Hepatocyte (in vitro differentiated cells): ENCODE data around the gene FOXB2.

Source experiments
- CTCF ChIP-seq: fragments of 200-600 bp; sonication (generic); IDR thresholded peaks from 2 replicates; pipeline ENCODE4 v1.5.1; 2016; ENCODE audit warnings: antibody characterized with exemption, mild to moderate bottlenecking; ENCODE audit not compliant: poor library complexity
- EZH2 ChIP-seq: fragments of 200-600 bp; sonication (generic); IDR thresholded peaks from 2 replicates; pipeline ENCODE4 v1.6.1; 2016; ENCODE audit warnings: antibody characterized with exemption, mild to moderate bottlenecking, borderline replicate concordance
- EZH2phosphoT487 ChIP-seq: fragments of 200-600 bp; sonication (generic); IDR thresholded peaks from one replicate; pipeline ENCODE4 v1.6.1; 2018; ENCODE audit warnings: antibody characterized with exemption, mild to moderate bottlenecking, low read depth, moderate library complexity; ENCODE audit not compliant: unreplicated experiment, severe bottlenecking

GRCh38 chr9:77010527-77010926 is 8.9 kb upstream of the FOXB2 start:
- TF ChIP-seq EZH2phosphoT487: no peak
- no peak for TF ChIP-seq CTCF
- TF ChIP-seq EZH2: no peak
